HL-60 (cell line): ENCODE data around the gene NLGN3.

Source experiments
- DNase-seq, 2 experiments: peaks; one replicate each; pipeline ENCODE4 v3.0.0-alpha.2; 2010 to 2020; ENCODE audit warnings: low read depth in 1 of 2, low spot score in 1 of 2
- H3K27ac ChIP-seq: fragments of 250-450 bp; sonication (Bioruptor Pico); replicated peaks from 2 replicates; pipeline ENCODE4 v1.5.1; 2020; ENCODE audit warnings: mild to moderate bottlenecking, moderate library complexity
- H3K27me3 ChIP-seq: fragments of 250-450 bp; sonication (Bioruptor Pico); 2 replicates; pipeline ENCODE4 v1.5.1; 2021; ENCODE audit warnings: mild to moderate bottlenecking, moderate library complexity; ENCODE audit not compliant: insufficient read depth, poor library complexity, severe bottlenecking
- H3K4me3 ChIP-seq: replicated peaks from 2 replicates; pipeline ENCODE4 v1.5.1; 2011; ENCODE audit warnings: mild to moderate bottlenecking, control low read depth, low read length; ENCODE audit not compliant: insufficient read depth
- GABPA ChIP-seq: IDR thresholded peaks from 2 replicates; pipeline ENCODE4 v1.6.1; 2012; ENCODE audit warnings: low read depth
- POLR2AphosphoS5 ChIP-seq: IDR thresholded peaks from 2 replicates; pipeline ENCODE4 v1.6.1; 2012; ENCODE audit warnings: low read depth
- SPI1 ChIP-seq: IDR thresholded peaks from 2 replicates; pipeline ENCODE4 v1.6.1; 2012; ENCODE audit warnings: low read depth, mild to moderate bottlenecking, borderline replicate concordance
- long read RNA-seq: library from polyadenylated mRNA; unstranded; transcript quantifications from one replicate; pipeline ENCODE4 v2.0.0, GENCODE V29; 2020
- TF ChIP-seq, protein P1 (sequence below): IDR thresholded peaks from 2 replicates; pipeline ENCODE4 v1.6.1; 2012; ENCODE audit warnings: low read depth; ENCODE audit not compliant: insufficient replicate concordance
- TF ChIP-seq, protein P2 (sequence below): IDR thresholded peaks from one replicate; pipeline ENCODE4 v1.5.1; 2011; ENCODE audit warnings: low read length, control low read depth, inconsistent platforms; ENCODE audit not compliant: insufficient read depth

The NLGN3 gene
- long read RNA-seq, result 0 reads

DNA sequence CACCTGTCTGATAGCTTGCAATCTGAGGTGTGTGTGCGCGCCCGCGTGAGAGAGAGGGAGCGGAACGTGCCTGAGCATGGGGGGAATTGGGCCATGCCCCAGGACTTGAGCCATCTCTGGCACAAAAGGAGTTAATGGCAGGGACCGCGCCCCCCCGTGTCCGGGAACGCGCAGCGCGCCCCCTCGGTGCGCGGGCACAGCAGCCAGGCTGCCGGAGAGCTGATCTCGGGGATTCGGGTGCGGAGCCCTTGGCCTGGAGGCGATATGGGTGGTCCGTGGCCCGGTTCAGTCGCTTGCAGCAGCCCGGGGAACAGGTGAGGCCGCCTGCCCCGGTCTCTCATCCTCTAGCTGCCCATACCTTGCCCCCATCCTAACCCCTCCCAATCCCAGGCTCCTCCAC, at the start of gene NLGN3:
Gene NLGN3, plus strand, starts transcription at position 191 of the 400 bp plus-strand sequence. CDS start 2,909 bp downstream, outside the sequence.
- Histone ChIP-seq H3K4me3 (no peak within 1 kb of the TSS), H3K27me3 (no peaks in the 10 kb centered on the region), H3K27ac (no peak within 1 kb of the TSS)
- no peak for DNase-seq
- TF ChIP-seq POLR2AphosphoS5, result no peak
- TF ChIP-seq, protein P1, sequence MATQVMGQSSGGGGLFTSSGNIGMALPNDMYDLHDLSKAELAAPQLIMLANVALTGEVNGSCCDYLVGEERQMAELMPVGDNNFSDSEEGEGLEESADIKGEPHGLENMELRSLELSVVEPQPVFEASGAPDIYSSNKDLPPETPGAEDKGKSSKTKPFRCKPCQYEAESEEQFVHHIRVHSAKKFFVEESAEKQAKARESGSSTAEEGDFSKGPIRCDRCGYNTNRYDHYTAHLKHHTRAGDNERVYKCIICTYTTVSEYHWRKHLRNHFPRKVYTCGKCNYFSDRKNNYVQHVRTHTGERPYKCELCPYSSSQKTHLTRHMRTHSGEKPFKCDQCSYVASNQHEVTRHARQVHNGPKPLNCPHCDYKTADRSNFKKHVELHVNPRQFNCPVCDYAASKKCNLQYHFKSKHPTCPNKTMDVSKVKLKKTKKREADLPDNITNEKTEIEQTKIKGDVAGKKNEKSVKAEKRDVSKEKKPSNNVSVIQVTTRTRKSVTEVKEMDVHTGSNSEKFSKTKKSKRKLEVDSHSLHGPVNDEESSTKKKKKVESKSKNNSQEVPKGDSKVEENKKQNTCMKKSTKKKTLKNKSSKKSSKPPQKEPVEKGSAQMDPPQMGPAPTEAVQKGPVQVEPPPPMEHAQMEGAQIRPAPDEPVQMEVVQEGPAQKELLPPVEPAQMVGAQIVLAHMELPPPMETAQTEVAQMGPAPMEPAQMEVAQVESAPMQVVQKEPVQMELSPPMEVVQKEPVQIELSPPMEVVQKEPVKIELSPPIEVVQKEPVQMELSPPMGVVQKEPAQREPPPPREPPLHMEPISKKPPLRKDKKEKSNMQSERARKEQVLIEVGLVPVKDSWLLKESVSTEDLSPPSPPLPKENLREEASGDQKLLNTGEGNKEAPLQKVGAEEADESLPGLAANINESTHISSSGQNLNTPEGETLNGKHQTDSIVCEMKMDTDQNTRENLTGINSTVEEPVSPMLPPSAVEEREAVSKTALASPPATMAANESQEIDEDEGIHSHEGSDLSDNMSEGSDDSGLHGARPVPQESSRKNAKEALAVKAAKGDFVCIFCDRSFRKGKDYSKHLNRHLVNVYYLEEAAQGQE, result no peak

DNA sequence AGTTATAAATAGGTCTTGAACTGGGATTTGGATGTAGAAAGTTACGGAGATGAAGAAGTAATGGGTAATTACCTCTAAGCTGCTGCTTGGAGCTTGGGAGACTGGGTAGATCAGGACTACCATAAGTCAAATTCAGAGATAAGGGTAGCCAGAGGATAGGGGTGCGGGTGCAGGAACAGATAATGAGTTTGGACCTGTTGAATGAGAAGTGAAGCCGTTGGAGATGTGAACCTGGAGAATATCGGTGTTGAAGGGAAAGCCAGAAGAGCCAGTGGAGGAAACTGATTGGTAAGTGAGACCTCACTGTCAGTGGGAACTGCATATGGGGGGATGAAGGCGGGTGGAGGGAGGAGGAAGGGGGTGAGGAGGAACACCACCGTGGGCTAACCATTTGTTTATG, 49.6 kb upstream of the NLGN3 start:
- peak overlapping the region; percentile 62 for H3K4me3 ChIP-seq
- TF ChIP-seq GABPA, result no peak
- TF ChIP-seq POLR2AphosphoS5, result no peak
- TF ChIP-seq, protein P1, result no peak
- TF ChIP-seq, protein P2, sequence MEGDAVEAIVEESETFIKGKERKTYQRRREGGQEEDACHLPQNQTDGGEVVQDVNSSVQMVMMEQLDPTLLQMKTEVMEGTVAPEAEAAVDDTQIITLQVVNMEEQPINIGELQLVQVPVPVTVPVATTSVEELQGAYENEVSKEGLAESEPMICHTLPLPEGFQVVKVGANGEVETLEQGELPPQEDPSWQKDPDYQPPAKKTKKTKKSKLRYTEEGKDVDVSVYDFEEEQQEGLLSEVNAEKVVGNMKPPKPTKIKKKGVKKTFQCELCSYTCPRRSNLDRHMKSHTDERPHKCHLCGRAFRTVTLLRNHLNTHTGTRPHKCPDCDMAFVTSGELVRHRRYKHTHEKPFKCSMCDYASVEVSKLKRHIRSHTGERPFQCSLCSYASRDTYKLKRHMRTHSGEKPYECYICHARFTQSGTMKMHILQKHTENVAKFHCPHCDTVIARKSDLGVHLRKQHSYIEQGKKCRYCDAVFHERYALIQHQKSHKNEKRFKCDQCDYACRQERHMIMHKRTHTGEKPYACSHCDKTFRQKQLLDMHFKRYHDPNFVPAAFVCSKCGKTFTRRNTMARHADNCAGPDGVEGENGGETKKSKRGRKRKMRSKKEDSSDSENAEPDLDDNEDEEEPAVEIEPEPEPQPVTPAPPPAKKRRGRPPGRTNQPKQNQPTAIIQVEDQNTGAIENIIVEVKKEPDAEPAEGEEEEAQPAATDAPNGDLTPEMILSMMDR, result no peak
- TF ChIP-seq SPI1, result no peak
- no peaks in the 10 kb centered on the region for H3K27me3 ChIP-seq
- DNase-seq, result no peak
- H3K27ac ChIP-seq, result no peak overlapping the region; the same call in 1 of the 2 replicates

DNA sequence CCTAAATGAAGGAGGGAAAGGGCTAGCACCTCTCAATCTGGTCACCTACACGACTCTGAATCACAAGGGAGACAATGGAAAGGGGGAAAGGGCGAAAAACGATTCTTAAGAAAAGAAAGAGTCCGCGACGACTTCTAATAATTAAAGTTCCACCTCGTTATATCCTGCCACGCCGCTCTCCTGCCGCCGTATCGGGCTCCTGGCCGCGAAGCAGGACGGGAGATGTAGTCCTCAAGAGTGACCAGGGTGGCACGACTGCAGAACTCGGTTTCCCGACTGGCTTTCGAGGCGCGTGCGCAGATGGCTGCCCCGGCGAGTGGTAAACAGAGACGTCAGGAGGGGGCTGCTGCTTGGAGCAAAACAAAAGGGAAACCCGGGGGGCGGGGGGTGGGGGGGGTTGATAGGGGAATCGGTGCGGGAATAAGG, 49.1 kb upstream of the NLGN3 start, which contains the start of gene FOXO4:
Gene FOXO4, plus strand, starts transcription at position 297 of the 426 bp plus-strand sequence. CDS start 678 bp downstream, outside the sequence.
- no peaks in the 10 kb centered on the region for H3K27me3 ChIP-seq
- TF ChIP-seq POLR2AphosphoS5 (no peak), GABPA (no peak), SPI1 (no peak)
- TF ChIP-seq, protein P2, result no peak
- TF ChIP-seq, protein P1, result no peak
- peak within 1 kb of the TSS; percentile 43 for H3K27ac ChIP-seq
- DNase-seq, result peak in 1 of 2 experiments; percentile 89
- peak within 1 kb of the TSS; percentile 62 for H3K4me3 ChIP-seq
